ENCODE data around the gene MTARC2. TPM values are rescaled to one million over a fixed set of nuclear protein-coding genes. Genes with fewer than 3 reads are reported as not detected.
"Not testable (repeated sequence)": the region's sequence is repeated elsewhere in the genome, so short reads cannot be mapped to it uniquely, and the experiment has no call there.

The MTARC2 gene
- polyA plus RNA-seq, 3 donors, result 49.9 to 66.0 (median 53.8) TPM

DNA sequence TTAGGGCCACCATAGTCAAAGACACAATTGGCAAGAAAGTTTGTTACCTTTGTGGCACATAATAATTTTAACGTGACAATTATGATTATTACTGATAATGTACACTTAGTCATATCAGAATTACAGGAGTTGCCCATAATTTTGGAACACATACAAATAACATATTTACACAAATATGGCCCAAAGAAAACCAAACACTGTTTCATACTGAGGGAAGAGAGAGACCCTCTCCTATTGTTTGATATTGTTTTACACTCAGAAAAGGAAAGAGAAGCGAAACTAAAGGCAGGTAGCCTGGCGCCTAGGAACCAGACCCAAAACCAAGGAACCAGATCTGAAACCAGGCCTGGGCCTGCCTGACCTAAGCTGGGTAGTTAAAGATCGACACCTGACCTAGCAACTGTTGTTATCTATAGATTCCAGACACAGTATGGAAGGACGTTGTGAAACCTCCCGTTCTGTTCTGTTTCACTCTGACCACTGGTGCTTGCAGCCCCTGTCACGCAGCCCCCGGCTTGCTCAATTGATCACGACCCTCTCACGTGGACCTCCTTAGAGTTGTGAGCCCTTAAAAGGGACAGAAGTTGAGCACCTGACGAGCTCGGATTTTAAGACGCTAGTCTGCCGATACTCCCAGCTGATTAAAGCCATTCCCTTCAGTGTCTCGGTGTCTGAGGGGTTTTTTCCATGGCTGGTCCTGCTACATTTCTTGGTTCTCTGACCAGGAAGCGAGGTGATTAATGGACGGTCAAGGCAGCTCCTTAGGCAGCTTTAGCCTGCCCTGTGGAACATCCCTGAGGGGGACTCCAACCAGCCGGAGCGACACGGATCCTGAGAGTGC is 30.1 kb upstream of the MTARC2 start:
- no peak for DNase-seq (ENCODE audit: extremely low read depth in 1 of 11, low read depth in 9 of 11, low spot score in 4 of 11)

DNA sequence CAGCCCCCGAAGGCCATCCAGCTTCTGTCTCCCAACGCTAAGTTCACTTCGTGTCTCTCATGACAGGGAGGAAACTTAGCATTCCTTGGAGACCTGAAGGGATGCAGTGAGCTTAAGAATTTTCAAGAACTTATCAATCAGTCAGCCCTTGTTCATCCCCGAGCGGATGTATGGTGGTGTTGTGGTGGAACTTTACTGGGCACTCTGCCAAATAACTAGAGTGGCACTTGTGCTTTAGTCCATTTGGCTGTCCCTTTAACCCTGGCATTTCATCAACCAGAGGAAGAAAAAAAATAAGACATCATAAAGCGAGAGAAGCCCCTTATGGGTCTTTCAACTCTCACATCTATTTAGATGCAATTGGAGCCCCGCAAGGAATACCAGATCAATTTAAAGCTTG is 26.9 kb upstream of the MTARC2 start:
- DNase-seq (ENCODE audit: extremely low read depth in 1 of 11, low read depth in 9 of 11, low spot score in 4 of 11), result not testable (repeated sequence)

DNA sequence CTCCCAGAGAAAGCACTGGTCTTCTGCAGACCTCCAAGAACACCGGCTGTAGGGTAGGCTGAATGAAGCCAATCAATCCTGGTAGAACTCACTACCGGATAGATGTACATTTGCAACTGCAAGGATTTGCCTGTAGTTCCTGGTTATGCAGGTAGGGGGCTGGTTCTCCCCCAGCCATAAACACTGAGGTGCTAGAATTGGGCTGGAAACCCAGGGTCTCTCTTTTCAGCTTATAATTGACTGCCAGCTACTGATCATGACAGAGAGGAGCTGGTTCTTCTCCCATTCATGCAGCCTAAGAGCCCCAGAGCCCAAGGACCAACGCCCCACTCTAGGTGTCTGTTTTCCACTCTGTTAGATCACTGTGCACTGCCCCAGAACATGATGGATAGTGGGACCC is 21.5 kb upstream of the MTARC2 start:
- no peak for DNase-seq (ENCODE audit: extremely low read depth in 1 of 11, low read depth in 9 of 11, low spot score in 4 of 11)

DNA sequence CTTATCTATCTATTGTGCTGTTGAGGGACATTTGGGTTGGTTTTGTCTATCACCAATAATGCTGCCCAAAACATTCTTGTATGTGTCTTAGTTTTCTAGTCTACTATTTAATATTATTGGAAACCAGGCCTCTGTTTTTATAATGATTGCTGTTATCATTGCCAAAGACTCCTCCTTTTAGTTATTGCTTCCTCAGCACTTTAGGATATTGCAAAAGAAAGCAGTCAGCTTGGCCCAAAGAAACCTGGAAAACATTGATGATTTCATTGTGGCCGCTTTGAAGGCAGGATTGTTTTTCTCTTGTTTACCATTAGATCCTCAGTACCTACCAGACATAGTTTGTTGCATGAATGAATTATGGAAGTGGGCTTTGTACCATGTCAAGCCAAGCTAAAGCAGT is 20.6 kb upstream of the MTARC2 start:
- DNase-seq (ENCODE audit: extremely low read depth in 1 of 11, low read depth in 9 of 11, low spot score in 4 of 11), result no peak

DNA sequence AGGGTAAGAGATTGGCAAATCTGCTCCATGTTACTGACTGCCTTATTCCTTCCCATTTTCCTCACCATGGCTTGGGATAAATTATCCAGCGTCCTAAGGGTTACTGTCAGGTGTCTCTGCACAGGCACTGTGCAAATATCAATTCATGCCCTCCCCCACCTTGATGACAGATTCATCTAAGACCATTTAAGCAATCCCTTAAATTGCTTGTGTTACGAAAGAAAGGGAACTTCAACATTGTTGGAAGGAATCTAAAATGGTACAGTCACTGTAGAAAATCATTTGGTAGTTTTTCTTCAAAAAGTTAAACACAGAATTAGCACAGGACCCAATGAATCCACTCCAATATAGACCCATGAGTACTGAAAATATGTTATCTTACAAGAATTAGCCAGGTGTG is 17.6 kb upstream of the MTARC2 start:
- DNase-seq (ENCODE audit: extremely low read depth in 1 of 11, low read depth in 9 of 11, low spot score in 4 of 11), result no peak

DNA sequence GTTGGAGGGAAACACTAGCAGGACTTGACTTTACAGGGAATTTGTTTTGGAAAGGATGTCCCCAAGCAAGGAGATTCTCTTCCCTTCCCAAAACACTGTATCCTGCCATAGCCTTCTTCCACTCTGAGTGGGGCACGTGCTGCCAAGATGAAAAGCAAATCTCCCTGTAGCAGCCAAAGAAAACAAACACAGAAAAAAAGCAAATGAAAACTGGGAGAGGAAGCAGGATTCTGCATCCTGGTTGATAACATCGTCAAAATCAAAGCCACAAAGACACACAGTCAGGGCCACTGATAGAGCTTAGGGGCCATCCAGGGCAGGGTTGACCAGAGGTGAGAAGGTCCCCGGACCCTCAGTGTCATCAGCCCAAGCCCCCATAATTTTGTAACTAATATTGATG is 16.0 kb upstream of the MTARC2 start:
- no peak for DNase-seq (ENCODE audit: extremely low read depth in 1 of 11, low read depth in 9 of 11, low spot score in 4 of 11)

DNA sequence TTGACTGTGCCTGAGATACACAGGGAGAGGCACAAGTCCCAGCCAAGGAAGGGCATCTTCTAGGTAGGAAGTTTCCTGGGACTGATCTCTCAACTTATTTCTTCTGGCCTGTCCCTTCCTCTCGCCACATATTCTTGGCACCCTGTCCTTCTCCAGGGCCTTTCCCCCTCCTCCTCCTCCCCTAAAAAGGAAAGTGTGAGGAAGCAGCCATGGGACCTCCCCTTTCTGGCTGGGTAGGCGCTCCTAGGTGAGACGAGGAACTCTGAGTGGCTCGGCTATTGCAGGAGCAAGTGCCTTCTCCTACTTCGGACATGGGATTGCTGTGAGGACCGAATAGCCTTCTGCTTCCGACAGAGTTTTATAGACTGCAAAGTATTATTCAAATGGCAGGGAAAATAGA is 15.5 kb upstream of the MTARC2 start:
- no peak for DNase-seq (ENCODE audit: extremely low read depth in 1 of 11, low read depth in 9 of 11, low spot score in 4 of 11)

DNA sequence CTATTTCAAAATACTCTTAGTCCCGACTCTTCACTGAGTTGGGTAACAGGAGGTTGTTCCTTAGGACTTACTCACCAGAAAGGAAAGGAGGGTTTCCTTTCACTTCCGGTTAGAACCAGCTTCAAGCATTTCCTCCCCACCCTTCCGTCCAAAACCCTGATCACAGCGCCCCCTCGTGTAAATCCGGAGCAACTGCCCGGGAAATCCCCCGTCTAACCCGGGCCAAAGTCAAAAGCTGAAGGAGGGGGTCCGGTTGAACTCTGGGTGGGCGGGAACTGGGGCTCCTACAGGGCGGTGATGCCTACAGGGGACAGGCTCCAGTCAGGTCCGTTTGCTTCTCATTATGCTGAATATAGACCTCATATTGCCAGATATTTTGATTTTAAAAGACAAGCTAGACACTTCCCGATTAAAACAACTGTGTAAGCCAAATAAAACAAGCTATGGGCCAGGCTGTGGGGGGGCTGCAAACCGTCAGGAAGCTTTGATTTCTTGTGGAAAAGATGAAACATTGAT is 15.0 kb upstream of the MTARC2 start:
- DNase-seq (ENCODE audit: extremely low read depth in 1 of 11, low read depth in 9 of 11, low spot score in 4 of 11), result peak in 5 of 11 donors; percentile 59 to 79 (median 73)

DNA sequence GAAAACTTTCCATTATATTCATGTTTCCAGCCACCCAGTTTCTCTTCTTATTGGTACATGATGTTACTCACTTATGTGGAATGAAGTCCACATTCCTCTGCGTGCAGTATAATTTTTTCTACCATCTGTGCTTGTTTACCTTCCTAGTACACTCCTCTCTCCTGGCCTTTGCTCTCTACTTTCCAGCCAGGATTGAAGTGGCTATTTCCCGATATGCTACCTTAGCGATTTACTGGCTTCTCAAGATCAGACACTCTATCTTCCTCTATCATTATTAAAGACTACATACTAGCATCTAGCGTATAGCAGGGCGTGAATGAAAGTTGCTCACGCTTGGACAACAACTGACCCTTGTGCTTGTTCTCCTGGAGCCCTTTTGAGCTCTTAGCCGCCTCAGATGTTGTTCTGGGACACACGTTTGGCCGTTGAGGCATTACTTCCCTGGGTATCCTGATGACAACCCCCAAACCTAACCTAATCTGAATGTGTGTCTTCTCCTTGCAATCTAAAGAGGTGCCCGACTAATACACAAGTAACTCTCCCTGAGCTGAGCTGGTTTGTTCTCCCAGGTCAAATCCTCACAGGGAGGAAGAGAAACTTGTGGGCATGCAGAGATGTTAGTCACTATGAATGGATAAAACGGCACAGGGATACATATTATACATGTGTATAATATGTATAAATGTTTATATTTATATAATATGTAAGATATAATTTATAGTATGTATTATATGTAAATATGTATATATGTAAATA is 13.4 kb upstream of the MTARC2 start:
- no peak for DNase-seq (ENCODE audit: extremely low read depth in 1 of 11, low read depth in 9 of 11, low spot score in 4 of 11)

DNA sequence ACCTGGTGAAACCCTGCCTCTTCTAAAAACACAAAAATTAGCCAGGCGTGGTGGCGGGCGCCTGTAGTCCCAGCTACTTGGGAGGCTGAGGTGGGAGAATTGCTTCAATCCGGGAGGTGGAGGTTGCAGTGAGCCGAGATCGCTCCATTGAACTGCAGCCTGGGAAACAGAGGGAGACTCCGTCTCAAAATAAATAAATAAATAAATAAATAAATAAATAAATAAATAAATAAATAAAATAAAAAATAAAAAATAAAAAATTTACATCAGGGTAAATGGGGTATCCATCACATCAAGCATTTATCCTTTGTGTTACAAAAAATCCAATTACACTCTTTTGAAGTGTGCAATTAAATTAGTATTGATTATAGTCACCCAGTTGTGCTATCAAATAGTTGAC is 11.8 kb upstream of the MTARC2 start:
- not testable (repeated sequence) for DNase-seq (ENCODE audit: extremely low read depth in 1 of 11, low read depth in 9 of 11, low spot score in 4 of 11)

DNA sequence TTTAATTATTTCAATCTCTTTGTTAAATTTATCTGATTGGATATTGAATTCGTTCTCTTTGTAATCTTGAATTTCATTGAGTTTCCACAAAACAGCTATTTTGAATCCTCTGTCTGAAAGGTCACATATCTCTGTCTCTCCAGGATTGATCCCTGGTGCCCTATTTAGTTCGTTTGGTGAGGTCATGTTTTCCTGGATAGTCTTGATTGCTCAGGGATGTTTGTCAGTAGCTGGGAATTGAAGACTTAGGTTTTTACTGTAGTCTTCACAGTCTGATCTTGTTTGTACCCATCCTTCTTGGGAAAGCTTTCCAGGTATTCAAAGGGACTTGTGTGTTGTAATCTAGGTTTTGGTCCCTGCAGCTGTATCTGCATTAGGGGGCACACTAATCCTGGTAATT is 6.8 kb upstream of the MTARC2 start:
- no peak for DNase-seq (ENCODE audit: extremely low read depth in 1 of 11, low read depth in 9 of 11, low spot score in 4 of 11)

DNA sequence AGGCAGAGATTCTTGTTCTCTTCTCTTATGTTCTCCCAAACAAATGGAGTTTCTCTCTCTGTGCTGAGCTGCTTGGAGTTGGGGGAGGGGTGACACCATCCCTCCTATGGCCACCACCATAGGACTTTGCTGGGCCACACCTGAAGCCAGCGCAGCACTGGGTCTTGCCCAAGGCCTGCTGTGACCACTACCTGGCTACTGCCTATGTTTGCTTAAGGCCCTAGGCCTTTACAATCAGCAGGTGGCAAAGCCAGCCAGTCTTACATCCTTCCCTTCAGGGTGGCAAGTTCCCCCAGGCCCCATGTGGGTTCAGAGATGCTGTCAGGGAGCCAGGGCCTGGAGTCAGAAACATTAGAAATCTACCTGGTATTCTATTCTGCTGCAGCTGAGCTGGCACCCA is 6.3 kb upstream of the MTARC2 start:
- DNase-seq (ENCODE audit: extremely low read depth in 1 of 11, low read depth in 9 of 11, low spot score in 4 of 11), result no peak

DNA sequence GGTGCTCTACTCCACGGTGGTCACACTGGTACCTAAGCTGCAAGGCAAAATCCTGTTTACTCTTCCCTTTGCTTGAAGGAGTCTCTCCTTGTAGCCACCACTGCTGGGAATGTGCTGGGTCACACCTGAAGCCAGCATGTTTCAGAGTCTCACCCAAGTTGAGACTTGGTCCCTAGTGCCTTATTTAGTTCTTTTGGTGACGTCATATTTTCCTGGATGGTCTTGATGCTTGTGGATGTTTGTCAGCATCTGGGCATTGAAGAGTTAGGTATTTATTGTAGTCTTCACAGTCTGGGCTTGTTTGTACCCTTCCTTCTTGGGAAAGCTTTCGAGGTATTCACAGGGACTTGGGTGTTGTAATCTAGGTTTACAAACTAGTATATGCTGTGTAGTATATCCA is 5.6 kb upstream of the MTARC2 start:
- no peak for DNase-seq (ENCODE audit: extremely low read depth in 1 of 11, low read depth in 9 of 11, low spot score in 4 of 11)

DNA sequence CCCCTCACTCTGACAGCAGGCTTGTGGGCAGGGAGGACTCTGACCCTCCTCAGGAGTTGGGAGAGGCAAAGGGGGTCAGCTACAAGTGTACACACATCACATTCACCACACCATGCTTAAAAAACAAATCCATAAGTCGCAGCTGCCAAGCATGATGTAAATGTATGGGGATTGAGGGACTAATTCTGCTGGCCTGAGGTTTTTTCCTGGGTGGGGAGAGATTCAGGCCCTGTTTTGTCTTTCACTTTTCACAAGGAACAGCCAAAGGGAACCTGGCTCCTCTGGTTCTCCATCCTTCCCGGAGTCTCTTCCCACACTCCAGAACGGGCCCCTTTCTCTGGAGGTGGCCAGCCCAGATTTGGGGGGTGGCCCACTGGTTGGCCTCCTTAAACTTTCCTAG is 1.3 kb upstream of the MTARC2 start:
- DNase-seq (ENCODE audit: extremely low read depth in 1 of 11, low read depth in 9 of 11, low spot score in 4 of 11), result no peak

DNA sequence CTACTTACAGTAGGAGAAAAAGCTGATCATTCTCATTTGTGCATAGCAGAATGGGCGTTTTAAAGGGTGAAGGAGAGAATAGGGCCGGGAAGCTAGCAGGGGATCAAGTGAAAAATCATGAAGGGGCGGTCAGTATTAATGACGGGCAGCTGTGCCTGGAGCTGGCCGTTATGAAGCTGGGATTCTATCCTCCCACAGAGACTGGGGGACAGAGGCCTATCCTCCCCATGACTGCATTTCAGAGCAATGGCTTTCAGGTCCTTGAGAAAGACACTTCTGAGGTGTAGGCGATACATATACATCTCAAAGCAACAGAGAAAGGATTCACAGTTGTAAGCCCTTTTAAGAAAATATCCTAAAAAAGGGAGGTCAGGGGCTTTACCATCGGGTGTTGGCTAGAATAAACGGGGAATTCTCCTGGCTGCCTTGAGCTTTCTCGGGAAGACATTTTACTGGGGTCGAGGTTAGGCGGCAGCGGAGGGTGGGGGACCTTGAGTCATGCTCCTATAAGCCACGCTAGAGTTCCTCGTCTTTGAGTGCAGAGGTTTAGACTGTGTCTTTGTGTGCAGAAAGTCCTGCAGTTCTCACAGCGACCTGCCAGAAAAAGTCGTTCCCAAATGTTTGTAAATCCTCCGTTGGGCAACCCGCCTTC is 559 bp upstream of the MTARC2 start:
- peak in 1 of 11 donors; percentile 29 for DNase-seq (ENCODE audit: extremely low read depth in 1 of 11, low read depth in 9 of 11, low spot score in 4 of 11)

DNA sequence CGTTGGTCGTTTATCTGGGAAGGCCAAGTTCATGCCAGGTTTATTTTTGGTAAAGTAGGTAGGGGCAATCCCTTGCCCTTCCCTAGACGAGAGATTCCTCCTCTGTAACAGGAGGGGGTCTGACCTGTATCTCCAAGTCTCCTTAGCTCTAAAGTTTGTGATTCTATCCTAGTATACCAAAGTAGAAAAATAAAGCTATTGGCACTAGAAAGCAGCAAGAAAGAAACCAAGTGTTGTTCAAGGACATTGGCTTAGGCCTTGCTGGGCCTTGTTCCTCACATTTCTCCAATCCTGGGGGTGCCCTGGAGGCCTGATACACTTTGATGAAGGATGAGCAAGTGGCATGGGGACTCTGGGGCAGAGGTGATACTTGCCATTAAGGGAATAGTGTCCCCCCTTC is 814 bp downstream of the MTARC2 start:
- no peak for DNase-seq (ENCODE audit: extremely low read depth in 1 of 11, low read depth in 9 of 11, low spot score in 4 of 11)

DNA sequence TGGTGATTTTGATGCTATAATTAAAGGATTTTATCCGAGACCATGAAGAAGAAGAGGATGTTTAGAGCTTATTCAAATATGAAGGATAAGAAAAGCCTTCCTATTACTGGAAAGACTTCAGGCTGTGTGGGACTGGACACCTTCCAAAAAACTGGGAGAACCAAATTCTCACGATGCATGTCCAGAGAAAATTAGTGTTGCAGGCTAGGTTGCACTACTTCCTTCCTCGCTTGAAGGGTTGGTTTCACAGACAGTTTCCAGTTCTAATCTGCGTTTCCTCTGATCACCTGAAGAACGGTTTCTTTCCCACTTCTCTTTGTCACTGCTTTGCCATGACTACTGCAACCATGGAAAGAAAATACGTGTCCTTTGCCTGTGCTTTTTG is 2.0 kb downstream of the MTARC2 start:
- DNase-seq (ENCODE audit: extremely low read depth in 1 of 11, low read depth in 9 of 11, low spot score in 4 of 11), result no peak

DNA sequence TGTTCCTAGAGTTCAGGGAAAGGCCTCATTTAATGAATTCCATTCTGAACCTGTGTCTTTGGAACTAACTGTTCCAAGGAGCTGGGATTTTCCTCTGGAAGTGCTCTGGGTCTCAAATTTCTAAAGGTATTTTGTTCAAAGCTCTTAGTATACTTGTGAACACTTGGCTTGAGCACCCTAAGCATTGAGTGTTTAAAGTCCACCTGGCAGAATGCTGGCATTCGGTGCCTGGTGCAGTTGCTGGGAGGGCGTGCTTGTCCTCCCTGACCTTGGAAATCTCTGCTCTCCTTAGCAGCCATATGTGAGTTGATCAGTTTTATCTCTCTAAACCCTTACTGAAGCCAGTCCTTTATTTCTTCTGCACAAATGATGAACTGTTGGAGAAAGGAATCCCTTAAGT is 3.0 kb downstream of the MTARC2 start:
- DNase-seq (ENCODE audit: extremely low read depth in 1 of 11, low read depth in 9 of 11, low spot score in 4 of 11), result no peak

DNA sequence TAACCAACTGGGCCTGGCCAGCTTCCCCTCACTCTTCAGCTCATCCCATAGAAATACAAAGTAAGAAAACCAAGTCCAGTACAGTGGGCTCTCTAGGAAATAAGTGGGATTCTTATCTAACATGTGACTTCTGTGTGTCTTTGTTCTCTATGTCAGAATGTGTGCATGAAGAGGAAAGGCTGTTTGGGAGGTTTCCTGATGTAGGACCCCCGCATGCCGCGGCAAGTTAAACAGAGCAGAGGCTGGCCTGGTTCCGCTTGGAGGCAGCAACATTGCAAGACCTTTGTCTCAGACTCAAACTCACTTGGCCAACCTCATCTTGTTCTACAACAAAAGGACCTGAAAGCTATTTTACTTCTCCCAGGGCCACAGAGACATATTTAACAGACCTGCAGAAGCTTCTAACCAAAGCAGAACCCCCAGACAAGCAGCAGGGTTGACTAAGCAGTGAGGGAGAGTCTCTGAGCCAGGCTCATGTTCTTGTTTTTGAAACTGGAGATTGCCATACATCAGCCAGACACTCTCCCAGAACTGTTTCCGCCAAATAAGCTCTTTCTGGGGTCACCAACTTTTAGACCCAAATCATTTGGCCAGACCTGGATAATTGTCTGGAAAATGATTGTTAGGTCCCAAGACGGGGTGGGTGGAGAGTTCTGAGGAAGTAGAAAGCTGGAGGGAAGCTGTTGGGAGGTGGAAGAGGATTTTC is 6.2 kb downstream of the MTARC2 start:
- DNase-seq (ENCODE audit: extremely low read depth in 1 of 11, low read depth in 9 of 11, low spot score in 4 of 11), result no peak

Data from renal cortex interstitium (tissue), 11 donors.